Erythroblast (primary cell): ENCODE results near the gene MSRB3.

ENCODE experiments used
- GATA1 ChIP-seq: IDR thresholded peaks from 2 replicates; pipeline ENCODE4 v1.6.1; 2011; ENCODE audit warnings: low read depth, mild to moderate bottlenecking, control low read depth, low read length, moderate library complexity
- POLR2A ChIP-seq: IDR thresholded peaks from 2 replicates; pipeline ENCODE4 v1.6.1; 2011; ENCODE audit warnings: mild to moderate bottlenecking, low read length

GRCh38 chr12:65414526-65414925, 136.0 kb downstream of the MSRB3 start:
- TF ChIP-seq POLR2A (no peak), GATA1 (no peak)
